ENCODE measurements around the gene TGFBR1. TPM values are rescaled to one million over a fixed set of nuclear protein-coding genes. Genes with fewer than 3 reads are reported as not detected.

Gene TGFBR1
- total RNA-seq, result 10 to 100 TPM; 72.0 to 76.2 TPM

DNA sequence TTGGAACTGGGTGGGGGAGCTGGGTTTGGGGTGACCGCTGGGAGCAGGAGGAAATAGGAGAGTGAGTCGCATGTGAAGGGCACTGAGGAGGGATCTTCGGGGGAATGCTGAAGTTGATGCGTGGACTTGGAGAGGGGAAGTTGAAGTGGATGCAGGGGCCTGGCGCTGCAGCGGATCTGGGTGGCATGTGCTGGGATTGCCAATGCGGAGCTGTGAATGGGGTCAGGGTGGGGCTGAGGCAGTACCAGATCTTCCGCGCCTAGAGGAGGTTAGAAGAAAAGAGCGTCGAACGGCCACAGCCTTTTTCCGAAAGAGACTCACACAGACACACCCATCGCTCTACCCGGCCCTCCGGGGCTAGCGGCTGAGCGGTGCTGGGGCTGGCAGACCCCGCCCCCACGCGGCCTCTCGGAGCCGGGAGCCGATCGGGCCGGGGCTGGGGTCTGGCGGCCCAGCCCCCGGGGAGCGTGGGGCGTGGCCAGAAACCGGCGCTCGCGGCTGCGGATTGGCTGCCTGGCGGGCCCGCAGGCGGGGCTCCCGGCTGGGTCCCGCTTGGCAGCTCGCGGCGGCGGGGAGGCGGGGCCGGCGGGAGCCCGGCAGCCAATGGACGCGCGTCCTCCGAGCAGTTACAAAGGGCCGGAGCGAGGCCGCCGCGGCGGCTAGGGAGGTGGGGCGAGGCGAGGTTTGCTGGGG is at the start of gene TGFBR1:
Gene TGFBR1 (plus strand): TSS at position 655 of the 693 bp plus-strand sequence. CDS start 93 bp downstream, outside the sequence.

Other genes with a start within 250 kb of the TGFBR1 start
- under 1 TPM; 0.10 to 0.20 TPM for gene COL15A1, start 161.2 kb upstream of the TGFBR1 start, total RNA-seq
- gene ALG2, start 116.8 kb downstream of the TGFBR1 start, total RNA-seq, result 10 to 100 TPM; 25.9 to 27.6 TPM
- gene SEC61B, start 117.2 kb downstream of the TGFBR1 start, total RNA-seq, result 100 to 1,000 TPM; 134 to 142 TPM